HG02885 (cell line): ENCODE data around the gene HOXA11.

Source experiments
- ATAC-seq: cut with Tn5 transposase; IDR thresholded peaks from one replicate; pipeline ENCODE4 v1.9.1; 2021; ENCODE audit warnings: mild to moderate bottlenecking; ENCODE audit not compliant: unreplicated experiment, poor library complexity

Gene HOXA11

DNA sequence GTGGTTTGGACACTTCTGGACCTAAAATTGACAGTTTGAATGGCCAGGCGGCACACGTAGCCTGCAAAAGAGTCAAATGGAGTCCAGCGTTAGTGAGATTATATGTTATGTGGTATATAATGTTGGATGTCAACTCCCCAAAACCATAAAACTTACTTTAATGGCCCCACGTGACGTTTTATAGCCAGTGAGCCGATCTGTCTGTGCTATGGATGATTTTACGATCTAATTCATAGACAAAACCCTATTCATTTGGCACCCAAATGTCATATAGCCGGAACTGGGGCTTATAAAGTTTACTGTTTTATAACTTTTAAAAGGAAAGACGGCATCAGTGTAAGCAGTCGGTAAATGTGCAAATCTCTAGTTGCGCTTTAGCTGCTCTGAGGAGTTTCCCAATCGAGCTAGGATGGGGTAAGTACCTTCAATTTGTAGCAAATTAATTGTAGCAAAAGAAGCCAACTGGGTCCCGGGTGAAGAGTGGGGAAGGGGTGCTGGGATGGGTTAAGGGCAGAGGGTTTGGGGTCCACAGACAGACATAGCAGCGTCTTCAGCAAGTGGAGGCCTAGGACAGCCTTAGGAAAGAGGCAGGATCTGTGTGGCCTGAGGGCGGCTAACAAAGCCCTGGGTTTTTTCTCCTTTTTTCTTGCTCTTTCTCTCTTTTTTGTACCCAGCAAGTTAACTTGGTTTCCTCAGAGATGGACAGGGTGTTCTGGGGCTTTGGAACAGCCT is 44.7 kb downstream of the HOXA11 start:
- ATAC-seq, result no peak

GRCh38 chr7:27139334-27140125 is 45.5 kb downstream of the HOXA11 start:
- no peak for ATAC-seq

DNA sequence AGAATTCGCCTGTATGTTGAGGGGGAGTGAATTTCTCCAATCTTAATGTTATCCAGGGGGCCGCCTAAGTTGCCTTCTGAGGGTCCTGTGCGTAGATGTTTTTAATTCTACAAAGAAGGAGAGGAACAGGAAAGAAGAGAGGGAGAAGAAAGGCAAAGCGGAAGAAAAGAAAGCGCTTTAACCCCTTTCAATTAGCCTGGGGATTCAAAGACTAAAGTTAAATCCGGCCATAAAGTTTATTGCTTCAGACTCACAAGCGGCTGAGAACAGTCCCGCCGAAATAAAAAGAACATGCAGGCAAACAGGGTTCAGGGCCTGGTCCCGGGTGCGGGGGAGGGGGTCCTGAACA is 46.1 kb downstream of the HOXA11 start:
- ATAC-seq, result no peak

DNA sequence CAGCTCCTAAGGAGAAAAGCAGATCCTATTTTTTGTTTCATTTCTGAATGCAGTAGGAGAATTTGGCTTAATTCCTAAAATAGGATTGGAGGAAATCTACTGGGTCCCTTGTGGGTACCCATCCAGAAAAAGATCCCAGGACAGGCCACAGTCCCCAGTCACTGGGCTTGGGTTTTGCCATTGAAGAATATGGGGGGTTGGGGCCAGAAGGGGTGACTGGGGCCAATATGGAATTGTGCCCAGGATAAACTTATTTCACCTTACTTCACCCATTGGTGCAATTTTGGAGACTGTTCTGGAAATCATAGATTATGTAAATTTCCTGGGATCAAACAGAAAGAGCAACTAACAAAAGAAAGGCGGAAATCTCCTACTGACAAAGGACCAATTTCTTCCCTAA is 46.6 kb downstream of the HOXA11 start:
- no peak for ATAC-seq

GRCh38 chr7:27137640-27138315 is 47.3 kb downstream of the HOXA11 start:
- ATAC-seq, result no peak

GRCh38 chr7:27134392-27134791 is 50.6 kb downstream of the HOXA11 start:
- peak; percentile 43 for ATAC-seq

DNA sequence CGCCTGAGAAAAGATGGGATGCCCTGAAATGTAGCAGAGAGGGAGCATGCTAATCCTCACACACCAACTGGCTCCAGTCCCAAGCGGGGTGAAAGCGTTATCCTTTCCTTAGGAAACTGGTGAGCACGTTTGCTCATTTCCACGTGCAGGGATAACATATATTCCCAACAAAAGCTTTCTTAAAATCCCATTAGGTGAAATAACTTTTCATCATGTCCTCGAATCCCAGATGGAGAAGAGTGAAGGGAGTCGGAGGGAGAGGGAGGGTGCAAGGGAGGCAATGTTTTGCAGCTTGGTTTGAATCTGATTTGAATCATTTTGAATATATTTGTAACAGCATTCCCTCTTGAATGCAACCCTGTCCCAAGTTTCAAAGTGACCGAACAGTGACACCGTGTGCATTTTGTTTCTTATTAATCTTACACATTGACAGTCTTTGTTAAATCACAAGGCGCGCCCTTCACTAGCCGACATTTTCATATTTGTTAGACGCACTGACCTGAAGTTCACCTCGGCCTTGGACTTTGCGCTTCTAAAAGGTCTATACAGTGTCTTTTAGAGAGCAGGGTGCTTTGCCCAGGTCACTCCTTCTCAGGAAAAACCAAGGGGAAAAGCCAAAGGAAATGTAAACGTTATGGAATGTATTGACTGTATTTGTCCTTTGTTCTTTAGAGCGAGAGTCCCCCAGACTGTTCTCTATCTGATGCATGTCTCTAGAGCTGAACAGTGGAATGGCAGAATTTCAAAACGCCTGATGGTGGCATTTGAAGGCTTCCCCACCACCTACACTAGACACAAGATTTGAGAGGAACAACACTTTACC is 51.4 kb downstream of the HOXA11 start:
- no peak for ATAC-seq

DNA sequence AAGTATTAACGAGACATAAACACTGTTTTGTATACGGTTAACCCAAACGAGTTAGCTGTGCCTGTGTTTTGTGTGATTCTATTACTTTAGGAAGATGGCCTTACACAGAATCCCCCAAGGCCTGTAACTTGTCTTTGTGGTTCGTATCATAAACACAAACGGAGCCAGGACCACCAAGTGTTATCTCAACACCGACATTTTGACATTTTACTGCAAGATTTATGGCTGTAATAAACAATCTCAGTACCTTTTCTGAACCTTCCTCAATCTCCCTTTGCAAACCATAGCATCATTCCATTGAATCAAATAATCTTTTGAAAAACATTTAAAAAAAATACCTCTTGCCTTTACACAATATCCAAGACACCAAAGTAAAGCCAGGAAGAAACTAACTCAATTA is 52.1 kb downstream of the HOXA11 start:
- no peak for ATAC-seq

DNA sequence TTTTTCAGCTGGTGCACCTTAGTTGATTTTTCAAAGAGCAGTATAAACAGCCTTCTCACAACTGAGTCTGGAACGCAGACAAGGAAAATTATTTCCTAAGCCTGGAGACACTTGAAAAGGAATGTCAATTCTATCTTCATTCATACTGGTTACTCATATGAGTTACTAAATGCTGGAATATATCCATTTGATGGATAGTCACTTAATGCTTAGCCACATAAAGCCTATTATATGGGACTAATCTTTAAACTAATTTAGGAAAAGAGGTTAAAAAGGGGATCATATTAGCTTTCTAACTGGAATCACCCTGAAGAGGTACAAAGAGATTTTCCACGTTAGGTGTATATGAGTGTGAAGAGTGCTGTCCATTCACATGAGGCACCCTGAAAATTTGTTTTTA is 52.8 kb downstream of the HOXA11 start:
- ATAC-seq, result no peak

GRCh38 chr7:27131390-27131819 is 53.6 kb downstream of the HOXA11 start:
- no peak for ATAC-seq
